ENCODE measurements around the gene ACTR1A. TPM values are rescaled to one million over a fixed set of nuclear protein-coding genes. Genes with fewer than 3 reads are reported as not detected.

The ACTR1A gene
- total RNA-seq (2022; extraction: Qiagen RNA extraction): 86.1 to 97.8 TPM (median 94.1 TPM) in 5 replicates

DNA sequence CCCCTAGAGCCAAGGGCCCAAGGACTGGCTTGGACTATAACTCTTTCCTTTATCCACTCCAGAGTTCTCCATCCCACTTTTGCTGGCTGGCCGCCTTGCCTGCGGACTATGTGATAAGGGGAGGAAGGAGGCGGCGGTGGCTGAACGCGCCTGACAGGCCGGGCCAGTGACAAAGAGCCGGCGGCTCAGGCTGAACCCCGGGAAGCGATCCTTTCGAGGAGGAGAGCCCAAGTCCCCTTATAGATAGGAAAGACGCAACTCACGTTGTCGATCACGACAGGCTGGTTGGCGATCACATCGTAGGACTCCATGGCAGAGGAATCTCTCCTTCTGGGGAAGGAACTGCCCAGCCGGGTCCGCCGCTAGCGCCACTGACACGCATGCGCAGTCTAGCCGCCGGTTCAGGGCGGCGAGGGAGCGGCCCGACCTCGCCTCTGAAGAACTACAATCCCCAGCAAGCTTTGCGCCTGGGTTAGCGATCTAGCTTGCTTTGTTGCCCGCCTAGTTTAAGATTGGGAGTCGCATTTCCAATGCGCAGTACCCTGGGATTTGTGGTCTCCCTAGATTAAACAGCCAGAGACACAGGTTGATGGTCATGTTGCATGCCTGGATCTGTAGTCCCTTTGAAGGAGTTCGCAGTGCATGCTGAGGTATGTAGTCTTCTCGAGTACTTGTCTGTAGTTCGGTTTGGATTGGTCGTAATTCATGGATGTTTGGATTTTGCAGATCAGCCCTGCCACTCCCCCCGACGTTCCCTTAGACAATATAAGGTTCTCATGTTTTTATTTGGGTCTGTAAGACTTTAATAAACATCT lies at the start of gene ACTR1A:
ACTR1A (minus strand) TSS at position 376 of the 815 bp plus-strand sequence; CDS start at position 311, 65 bp downstream.

DNA sequence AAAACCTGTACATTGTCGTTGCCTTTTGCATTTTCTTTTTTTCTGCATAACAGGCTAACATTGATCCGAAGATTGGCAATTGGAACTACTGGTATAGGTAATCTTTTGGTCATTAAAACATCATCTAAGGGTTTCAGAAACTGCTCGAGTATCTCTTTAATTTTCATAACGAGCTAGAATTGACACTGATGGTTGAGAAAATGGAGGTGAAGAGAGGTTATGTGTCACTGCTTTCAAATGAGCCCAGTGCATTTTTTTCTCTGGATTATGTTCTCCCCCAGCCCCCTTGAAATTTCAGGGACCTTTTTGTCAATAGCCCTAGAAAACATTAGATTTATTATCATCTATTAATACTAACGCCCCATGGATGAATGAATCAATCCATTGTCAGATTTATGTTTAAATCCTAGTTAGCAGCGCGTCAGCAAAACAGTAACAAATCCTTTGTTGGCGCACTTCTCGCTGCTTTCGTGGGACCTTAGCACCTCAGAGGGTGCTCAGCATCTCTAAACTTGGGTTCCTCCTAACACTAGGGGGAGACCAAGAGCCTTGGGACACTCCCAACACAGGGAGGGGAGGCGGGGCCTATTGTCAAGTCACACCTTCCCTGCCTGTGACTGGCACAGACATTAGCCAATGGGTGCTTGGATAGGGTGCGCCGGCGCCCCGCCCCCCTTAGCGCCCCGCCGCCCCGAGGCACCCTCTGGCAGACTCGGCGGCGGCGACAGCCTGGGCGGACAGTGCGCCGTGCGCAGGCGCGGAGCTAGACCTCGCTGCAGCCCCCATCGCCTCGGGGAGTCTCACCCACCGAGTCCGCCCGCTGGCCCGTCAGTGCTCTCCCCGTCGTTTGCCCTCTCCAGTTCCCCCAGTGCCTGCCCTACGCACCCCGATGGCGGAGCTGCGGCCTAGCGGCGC lies 1.0 kb upstream of the ACTR1A start, which contains the start of gene SUFU:
SUFU (plus strand) TSS at position 709 of the 915 bp plus-strand sequence; CDS start at position 890, 181 bp downstream.

DNA sequence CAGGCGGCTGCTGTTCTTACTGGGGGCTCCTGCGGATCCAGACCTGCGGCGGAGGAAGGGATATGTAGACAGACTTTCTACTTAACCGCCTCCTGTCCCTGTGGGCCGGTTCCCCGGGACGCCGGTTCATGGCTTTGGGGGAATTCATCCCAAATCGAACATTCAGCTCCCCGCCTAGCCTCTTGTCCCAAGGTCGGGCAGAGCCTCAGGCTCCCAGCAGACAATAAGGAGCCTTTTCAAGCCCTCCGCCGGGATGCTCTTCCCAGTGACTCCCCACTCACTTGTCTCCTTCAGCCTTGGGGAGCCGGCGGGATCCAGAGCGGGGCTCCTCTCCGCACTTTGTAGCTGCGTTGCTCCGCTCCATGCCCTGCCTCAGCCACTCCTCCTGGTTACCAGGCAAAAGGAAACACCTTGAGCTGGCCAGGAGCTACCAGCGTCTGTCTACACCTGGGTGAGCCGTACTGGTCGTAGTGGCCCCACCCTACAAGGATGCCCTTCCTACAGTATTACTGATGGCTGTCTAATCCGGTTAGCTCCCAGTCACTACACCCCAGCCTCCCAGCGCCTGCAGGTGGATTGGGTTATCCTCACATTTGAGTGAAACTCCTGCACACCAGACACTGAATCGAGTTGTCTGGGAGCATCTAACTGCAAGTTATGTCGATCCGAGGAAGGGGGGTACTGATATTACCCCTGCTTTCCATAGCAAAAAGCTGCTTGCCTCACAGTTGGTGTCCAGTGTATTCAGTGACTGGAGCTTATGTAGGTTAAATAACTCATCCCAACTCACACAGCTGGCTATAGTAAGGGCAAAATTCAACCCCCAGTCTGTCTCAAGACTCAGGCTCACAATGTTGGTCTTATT lies 51.2 kb downstream of the ACTR1A start, which contains the start of gene C10orf95:
C10orf95 (minus strand) TSS at position 439 of the 865 bp plus-strand sequence. CDS start 450 bp downstream, outside the sequence.

DNA sequence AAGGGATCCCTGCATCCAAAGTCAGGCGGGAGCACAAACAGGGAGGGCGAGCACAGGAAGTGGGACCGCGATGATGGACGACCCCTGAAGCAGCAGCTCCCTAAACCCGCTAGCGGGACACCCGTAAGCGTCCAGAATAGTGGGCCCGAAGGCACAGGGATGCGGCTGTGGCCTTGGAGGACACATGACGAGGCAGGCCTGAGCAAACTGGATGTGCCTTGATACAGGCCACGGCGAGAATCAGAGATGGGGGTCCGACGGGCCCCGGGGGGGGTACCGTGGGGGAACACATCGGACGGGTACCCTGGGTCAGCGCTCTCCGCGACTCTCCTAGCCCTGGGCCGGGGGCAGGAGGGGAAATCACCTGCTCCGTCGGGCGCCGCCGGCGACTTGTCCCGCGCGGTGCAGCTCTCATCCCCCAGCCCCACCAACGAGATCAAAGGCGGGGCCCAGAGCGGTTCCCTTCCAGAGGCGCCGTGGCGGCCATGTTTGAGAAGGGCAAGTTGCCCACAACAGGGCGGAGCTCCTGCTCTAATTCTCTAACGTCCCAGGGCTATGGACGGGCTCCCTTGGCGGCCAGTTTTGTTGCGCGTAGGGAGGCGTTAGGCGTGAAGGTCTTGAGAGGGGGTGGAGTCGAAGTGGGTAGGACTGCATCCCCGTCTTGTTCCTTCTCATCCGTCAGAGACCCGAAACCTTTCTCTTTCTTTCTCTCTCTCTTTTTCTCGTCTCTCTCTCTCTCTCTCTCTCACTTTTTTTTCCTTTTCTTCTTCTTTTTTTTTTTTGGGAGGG lies 70.2 kb downstream of the ACTR1A start, which contains the start of gene CUEDC2:
CUEDC2 (minus strand) TSS at position 413 of the 789 bp plus-strand sequence. CDS start 7,386 bp downstream, outside the sequence.

Other genes with a start within 250 kb of the ACTR1A start
- gene NFKB2, start 107.0 kb downstream of the ACTR1A start, total RNA-seq (2022; extraction: Qiagen RNA extraction): 36.9 to 59.6 TPM (median 45.2 TPM) in 5 replicates
- 0.18 to 0.60 TPM (median 0.42 TPM) in 5 replicates for gene PSD, start 83.9 kb downstream of the ACTR1A start, total RNA-seq (2022; extraction: Qiagen RNA extraction)
- gene FBXL15, start 81.9 kb downstream of the ACTR1A start, total RNA-seq (2022; extraction: Qiagen RNA extraction): 6.1 to 11.0 TPM (median 9.3 TPM) in 5 replicates
- gene CUEDC2, start 70.1 kb downstream of the ACTR1A start, total RNA-seq (2022; extraction: Qiagen RNA extraction): 65.0 to 69.6 TPM (median 66.8 TPM) in 5 replicates
- 0.10 to 0.19 TPM (median 0.12 TPM) in 4 of 5 replicates, not detected in the other for gene C10orf95, start 51.2 kb downstream of the ACTR1A start, total RNA-seq (2022; extraction: Qiagen RNA extraction)
- gene SUFU, start 1.3 kb upstream of the ACTR1A start, total RNA-seq (2022; extraction: Qiagen RNA extraction): 5.8 to 6.9 TPM (median 6.7 TPM) in 5 replicates
- gene TRIM8, start 141.8 kb upstream of the ACTR1A start, total RNA-seq (2022; extraction: Qiagen RNA extraction): 38.1 to 50.4 TPM (median 47.9 TPM) in 5 replicates
- gene ARL3, start 211.7 kb upstream of the ACTR1A start, total RNA-seq (2022; extraction: Qiagen RNA extraction): 13.4 to 14.8 TPM (median 13.8 TPM) in 5 replicates
- 3.1 to 4.1 TPM (median 3.5 TPM) in 5 replicates for gene SFXN2, start 211.9 kb upstream of the ACTR1A start, total RNA-seq (2022; extraction: Qiagen RNA extraction)
- 23.5 to 26.9 TPM (median 26.7 TPM) in 5 replicates for gene WBP1L, start 241.2 kb upstream of the ACTR1A start, total RNA-seq (2022; extraction: Qiagen RNA extraction)